Activated CD4-positive, CD25-positive, alpha-beta regulatory T cell treated with anti-CD3 and anti-CD28 coated beads, Interleukin-2, amount 50 U/mL, for 72 hours (primary cell): ENCODE results near the gene NME8.

Source experiments
- DNase-seq: peaks from one replicate; pipeline ENCODE4 v3.0.0; 2021

Gene NME8

GRCh38 chr7:37901890-37902524 lies 53.6 kb downstream of the NME8 start:
- DNase-seq: no peak

GRCh38 chr7:37908221-37908788 lies 59.9 kb downstream of the NME8 start:
- DNase-seq: no peak

GRCh38 chr7:37912756-37913155 lies 64.4 kb downstream of the NME8 start:
- no peak for DNase-seq

DNA sequence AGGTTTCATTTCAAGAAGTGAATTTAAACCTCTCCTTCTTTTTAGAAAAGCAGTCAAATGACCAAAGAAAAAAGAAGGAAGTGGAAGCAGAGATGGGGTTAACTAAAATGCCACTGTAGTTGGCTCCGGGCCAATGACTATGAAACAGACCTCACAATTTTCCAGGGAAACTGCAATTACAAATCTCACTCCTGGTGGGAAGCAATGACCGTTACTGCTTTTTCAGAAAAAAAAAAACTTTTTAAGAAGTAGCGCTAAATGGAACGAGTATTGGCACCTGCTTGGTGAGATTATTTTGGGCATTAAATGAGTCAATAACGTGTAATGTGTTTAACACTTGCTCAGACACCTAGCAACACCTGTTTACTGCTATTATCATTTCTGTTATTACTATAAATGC lies 67.0 kb downstream of the NME8 start:
- DNase-seq: no peak

DNA sequence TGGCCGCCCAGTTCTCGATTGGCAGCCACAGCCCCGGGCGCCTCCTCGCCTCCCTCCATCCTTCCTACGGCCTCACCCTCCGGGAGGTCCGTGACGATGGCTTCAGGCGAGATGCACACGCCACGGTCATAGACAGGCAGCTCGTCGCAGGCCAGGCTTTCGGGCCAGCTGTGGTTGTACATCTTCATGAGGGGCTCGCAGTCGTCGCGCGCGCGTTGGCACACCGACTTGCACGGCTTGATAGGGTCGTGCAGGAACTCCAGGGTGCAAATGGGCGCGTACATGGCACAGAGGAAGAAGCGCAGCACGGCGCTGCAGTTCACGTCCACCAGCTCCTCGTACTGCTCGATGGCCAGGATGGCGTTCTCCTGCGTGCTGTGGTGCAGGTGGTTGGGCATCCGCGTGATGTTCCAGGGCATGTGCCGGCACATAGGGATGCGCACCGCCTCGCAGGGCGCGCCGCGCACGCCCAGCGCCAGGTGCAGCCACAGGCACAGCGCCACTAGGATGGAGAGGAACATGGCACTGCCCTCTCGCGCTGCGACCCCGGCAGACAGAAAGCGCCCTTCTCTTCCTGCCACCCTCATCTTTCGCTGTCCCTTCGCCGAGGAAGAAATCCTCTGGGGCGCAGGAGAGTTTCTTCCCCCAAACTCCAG lies 67.7 kb downstream of the NME8 start:
- DNase-seq: no peak

DNA sequence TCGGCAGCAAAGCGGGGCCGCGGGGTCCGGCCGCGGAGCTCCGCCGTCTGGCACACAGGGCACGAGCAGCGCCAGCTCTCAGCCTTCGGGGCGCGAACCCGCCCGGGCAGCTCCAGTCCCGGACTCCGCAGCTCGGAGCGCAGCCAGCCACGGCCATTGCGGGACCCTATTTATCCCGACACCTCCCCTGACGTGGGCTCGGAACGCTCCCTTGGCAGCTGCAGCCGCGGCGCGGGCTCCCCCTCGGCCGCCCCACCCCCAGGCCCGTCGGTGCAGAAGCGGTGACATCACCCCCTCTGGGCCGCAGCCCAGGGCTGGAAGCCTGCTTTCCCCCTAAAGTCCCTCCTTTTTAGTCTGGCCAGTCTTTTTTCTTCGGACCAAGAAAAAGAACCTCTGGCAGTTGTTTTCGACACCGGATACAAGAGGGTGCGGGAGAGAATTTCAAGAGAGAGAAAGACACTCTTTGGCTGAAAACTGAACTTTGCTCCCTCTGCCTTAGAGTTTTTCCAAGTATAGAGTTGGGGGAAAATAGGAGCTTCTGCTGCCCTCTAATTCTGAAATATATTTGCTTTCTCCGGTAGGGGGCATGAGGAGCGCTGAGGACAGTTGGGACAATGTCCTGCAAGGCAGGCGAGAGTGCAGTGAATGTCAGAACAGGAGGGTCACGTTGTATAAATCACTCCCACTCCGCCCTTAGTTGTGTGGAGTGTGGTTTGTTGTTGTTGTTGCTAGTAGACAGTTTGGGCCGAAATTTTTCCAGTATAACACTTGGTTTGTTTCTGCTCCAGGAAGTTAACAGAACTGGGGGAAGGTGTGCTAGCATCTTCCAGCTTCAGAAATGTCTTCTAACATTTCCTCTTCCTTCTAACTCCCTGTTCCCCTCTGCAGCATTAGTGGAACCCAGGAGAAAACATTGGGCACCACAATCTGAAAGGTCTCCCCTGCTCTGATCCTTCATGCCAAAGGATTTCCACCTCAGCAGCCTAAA lies 68.6 kb downstream of the NME8 start, which contains the start of gene SFRP4:
SFRP4 (minus strand) TSS at position 145 of the 988 bp plus-strand sequence. CDS start 280 bp downstream, outside the sequence.
- DNase-seq: no peak

DNA sequence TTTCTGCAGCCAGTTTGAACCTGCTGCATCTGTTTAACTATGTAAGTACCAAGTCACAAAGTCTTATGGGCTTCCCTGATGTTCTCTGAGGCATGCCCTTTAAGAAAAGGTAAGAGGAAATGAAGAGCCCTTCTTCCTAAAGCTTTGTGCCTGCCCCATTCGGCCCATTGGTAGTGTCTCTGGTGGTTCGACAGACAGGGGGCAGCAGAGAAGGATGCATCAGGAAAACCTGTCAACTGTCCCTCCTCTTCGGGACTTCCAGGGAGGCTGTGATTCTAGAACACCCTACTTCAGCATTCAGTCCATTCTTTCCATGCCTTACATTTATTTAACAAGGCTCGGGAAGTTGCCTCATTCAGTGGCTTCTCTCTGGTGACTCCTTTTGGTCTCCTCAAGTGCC lies 70.1 kb downstream of the NME8 start:
- no peak for DNase-seq

DNA sequence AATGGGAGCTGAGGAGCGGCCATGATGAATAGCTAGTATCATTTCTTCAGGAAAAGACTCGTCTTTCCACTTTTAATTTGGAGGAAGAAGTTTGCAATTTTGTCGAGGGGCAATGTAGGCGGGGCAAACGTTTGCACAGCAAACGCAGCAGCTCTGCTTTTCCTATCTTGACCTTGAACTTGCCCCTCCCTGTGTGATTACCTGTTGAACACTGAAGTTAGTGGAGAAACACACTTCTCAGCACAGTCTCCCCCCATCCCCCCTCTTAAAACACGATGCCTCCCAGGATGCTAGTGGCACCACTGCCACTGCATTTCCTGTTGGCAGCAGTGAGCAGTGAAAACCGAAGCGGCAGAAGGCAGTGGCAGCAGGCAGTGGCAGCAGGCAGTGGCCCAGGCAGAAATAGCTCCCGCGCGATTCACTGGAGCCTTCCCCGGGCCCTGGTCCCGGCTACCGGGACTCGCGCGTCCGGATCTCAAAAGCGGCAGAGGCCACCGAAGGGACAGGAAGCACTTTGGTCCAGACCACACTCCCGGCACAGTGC lies 72.0 kb downstream of the NME8 start, which contains the start of gene EPDR1:
EPDR1 (plus strand) TSS at position 336 of the 544 bp plus-strand sequence. CDS start 300 bp downstream, outside the sequence.
- DNase-seq: no peak

GRCh38 chr7:37920849-37921805 lies 72.7 kb downstream of the NME8 start:
- no peak for DNase-seq

DNA sequence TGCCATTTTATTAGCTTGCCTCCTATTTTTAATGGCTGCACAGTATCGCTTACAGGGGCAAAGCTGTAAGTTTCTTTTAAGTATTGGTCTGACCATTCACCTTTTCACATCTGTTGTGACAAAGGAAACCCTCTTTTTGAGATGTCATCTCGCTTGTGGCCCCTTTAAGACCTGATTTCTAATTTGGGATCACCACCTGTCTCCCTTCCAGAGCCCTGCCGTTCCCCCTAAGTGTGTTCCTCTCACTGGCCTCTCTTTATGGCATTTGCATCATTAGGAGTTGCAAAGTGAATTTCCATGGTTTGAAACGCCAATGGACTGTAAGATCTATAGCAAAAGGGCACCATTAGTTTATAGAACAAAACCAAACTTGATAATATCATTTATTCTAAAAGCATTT lies 73.5 kb downstream of the NME8 start:
- no peak for DNase-seq

DNA sequence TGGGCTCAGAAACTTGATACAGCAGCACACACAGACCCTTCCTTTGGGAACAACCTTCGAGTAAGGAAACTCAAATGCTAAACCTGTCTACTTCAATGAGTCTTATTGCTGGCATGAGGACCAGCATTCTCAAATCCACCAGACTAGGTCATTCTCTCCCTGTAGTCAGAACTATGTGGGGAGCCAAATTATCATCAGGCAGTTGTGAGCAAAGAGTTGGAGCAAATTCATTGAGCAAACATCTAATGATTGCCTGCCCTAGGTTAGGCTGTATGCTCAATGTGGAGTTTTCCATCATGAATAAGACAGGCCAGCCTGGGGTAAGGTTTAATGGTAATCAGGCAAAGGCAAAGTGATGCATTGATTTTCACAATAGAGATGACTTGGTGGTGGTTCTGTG lies 75.6 kb downstream of the NME8 start:
- DNase-seq: no peak

DNA sequence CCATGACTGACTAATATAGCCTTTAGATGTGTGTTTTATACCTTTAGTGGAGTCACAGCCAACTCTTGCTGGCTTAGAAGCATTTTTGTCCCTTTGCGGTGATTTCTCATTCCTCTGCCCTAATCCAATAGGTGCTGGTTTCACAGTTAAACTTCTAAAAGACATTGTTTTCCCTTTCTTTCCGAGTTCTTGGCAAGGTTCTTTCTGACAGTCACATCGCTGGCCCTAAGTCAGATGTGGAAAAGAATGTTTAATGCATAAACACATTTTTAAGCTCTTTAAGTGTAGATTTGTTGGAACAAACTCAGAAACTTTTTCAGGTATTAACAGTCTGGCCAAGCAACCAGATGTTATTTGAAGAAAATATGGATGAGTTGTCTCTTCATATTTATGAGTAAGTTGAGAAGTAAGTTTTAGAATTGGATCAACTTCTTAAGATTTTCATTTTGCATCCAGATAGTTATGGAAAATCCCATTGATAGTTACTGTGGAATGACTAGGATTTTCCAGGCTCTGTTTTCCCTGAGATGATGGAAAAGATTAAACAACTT lies 76.2 kb downstream of the NME8 start:
- no peak for DNase-seq

- no peak for DNase-seq
Measured at GRCh38 chr7:37925620-37926019, 77.2 kb downstream of the NME8 start.

DNA sequence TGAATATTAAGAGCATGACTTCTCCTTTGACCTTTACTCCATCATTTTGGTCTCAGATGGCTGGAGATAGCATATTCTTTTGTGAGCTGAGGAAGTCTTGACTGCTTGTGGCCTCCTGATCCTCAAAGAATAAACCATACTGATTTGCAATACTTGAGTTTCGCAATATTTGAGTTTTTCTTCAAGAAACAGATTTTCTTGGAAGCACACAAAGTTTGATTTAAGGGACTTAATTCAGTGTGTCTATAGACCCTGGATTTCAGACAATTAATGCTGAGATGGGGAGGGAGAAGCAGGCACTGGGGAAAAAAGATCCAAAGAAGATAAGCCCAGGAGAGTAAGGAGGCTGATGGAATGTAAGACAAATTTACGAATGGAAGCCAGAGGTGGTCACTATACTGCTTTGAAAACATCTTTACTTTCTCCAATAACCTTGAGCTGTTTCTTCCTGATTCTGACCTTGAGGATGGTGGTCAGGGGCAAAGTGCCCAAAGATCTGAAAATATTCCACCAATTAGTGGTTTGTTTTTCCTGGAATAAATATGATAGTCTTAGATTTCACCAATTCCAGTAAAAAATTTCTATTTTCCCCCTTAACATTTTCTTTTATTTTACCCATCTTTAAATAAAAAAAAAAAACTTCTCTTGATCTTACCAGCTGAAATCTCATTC lies 79.5 kb downstream of the NME8 start:
- DNase-seq: no peak

DNA sequence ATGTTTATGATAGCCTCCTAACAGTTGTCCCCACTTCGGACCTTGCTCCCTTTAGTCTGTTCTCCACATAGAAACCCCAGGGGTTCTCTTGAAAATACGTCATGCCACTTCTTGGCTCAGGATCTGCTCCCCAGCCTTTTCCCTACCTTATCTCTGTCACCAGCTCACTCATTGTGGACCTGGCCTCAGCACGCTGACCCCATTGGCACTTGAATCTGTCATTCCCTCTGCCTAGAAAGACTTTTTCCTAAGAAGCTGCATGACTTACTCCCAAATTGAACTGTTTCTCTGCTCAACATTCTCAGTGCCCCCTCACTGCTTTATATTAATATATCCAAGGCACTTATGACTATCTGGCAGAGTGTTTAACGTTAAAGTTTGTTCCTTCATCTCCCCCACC lies 80.5 kb downstream of the NME8 start:
- DNase-seq: no peak

DNA sequence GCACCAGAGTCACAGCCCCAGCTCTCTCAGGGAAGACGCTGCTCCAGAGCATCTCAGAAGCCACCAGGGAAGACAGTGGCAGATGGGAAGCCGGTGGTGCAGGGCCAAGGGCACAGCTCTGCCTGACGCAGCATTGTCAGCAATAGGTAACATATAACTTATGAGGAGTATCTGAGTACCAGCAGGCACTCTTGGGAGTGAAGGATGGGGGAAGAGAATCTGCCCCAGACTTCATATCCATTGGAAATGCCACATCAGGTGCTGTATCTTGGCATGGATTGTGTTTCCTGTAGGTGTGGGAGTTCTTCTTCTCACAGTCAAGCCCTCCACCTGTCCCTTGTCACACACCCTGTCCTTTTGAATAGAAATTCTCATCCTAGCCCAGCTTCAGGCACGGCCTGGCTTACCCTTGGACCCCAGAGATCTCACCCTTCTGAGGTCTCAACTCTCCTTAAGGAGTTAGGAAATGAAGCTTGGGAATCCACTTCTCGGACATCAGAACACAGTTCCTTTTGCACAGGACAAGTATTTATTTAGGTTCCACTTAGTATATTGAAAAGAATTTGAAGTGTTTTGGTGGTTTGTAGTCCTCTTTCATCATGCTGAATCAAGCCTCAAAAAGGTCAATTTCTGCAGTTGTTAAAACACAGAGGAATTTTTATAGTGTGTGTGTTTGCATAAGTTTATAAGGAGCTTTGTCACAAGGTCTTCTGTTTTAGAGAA lies 82.0 kb downstream of the NME8 start:
- DNase-seq: no peak

GRCh38 chr7:37932543-37932942 lies 84.1 kb downstream of the NME8 start:
- DNase-seq: no peak

GRCh38 chr7:37933018-37933566 lies 84.7 kb downstream of the NME8 start:
- DNase-seq: no peak

GRCh38 chr7:37942934-37943610 lies 94.7 kb downstream of the NME8 start:
- DNase-seq: no peak
